Neural progenitor cell (in vitro differentiated cells): ENCODE data around the gene MTCL1. TPM values are rescaled to one million over a fixed set of nuclear protein-coding genes. Genes with fewer than 3 reads are reported as not detected.
A peak's percentile ranks its signal among the peaks of the same experiment; 100 is the strongest.

Experiments
- DNase-seq: peaks from one replicate; pipeline ENCODE4 v3.0.0-alpha.2; 2016; ENCODE audit warnings: low spot score
- H2AFZ ChIP-seq: fragments of 200-600 bp; sonication (generic); replicated peaks from 2 replicates; pipeline ENCODE4 v1.6.1; 2016; ENCODE audit warnings: antibody characterized with exemption
- H3F3A ChIP-seq: fragments of 200-600 bp; sonication (generic); 2 replicates; pipeline ENCODE4 v1.6.1; 2016; ENCODE audit warnings: antibody characterized with exemption, low read depth
- H3K27ac ChIP-seq: fragments of 200-600 bp; sonication (generic); 2 replicates; pipeline ENCODE4 v1.5.1; 2016; ENCODE audit warnings: mild to moderate bottlenecking
- H3K27me3 ChIP-seq: fragments of 200-600 bp; sonication (generic); 2 replicates; pipeline ENCODE4 v1.6.1; 2016; ENCODE audit warnings: mild to moderate bottlenecking, moderate library complexity
- H3K36me3 ChIP-seq: fragments of 200-600 bp; sonication (generic); 2 replicates; pipeline ENCODE4 v1.5.1; 2016
- H3K4me1 ChIP-seq: fragments of 200-600 bp; sonication (generic); 2 replicates; pipeline ENCODE4 v1.6.1; 2016; ENCODE audit warnings: mixed run types
- H3K4me2 ChIP-seq: fragments of 200-600 bp; sonication (generic); 2 replicates; pipeline ENCODE4 v1.6.1; 2016
- H3K4me3 ChIP-seq: fragments of 200-600 bp; sonication (generic); 2 replicates; pipeline ENCODE4 v1.5.1; 2016
- H3K79me2 ChIP-seq: fragments of 200-600 bp; sonication (generic); 2 replicates; pipeline ENCODE4 v1.6.1; 2016; ENCODE audit warnings: low read depth
- H3K9ac ChIP-seq: fragments of 200-600 bp; sonication (generic); 2 replicates; pipeline ENCODE4 v1.6.1; 2016
- H3K9me3 ChIP-seq: fragments of 200-600 bp; sonication (generic); 2 replicates; pipeline ENCODE4 v1.5.1; 2016; ENCODE audit warnings: low read depth
- H4K20me1 ChIP-seq: fragments of 200-600 bp; sonication (generic); 2 replicates; pipeline ENCODE4 v1.6.1; 2016; ENCODE audit warnings: low read depth
- H3K27ac Mint-ChIP-seq: 3 replicates; pipeline ENCODE4 v1.8.0; 2021; ENCODE audit warnings: mixed read lengths
- H3K27me3 Mint-ChIP-seq: 2 replicates; pipeline ENCODE4 v1.8.0; 2022; ENCODE audit warnings: low read depth, mild to moderate bottlenecking, inconsistent platforms, moderate library complexity, mixed read lengths; ENCODE audit not compliant: insufficient read depth
- H3K36me3 Mint-ChIP-seq: 3 replicates; pipeline ENCODE4 v1.8.0; 2021; ENCODE audit warnings: mixed read lengths
- H3K4me1 Mint-ChIP-seq: 3 replicates; pipeline ENCODE4 v1.8.0; 2021; ENCODE audit warnings: mixed read lengths
- H3K4me3 Mint-ChIP-seq: 3 replicates; pipeline ENCODE4 v1.8.0; 2021; ENCODE audit warnings: mild to moderate bottlenecking, moderate library complexity, mixed read lengths
- H3K9me3 Mint-ChIP-seq: 3 replicates; pipeline ENCODE4 v1.8.0; 2020; ENCODE audit warnings: mixed read lengths
- EZH2 ChIP-seq: fragments of 200-600 bp; sonication (generic); IDR thresholded peaks from 2 replicates; pipeline ENCODE4 v1.6.1; 2017; ENCODE audit warnings: antibody characterized with exemption, mild to moderate bottlenecking, moderate library complexity
- EZH2phosphoT487 ChIP-seq: fragments of 200-600 bp; sonication (generic); IDR thresholded peaks from 2 replicates; pipeline ENCODE4 v1.6.1; 2017; ENCODE audit warnings: antibody characterized with exemption
- total RNA-seq: library from RNA; depleted of rRNA; stranded (reverse); fragments of >200 nt; gene quantifications from 2 replicates; pipeline ENCODE4 v1.2.3, GENCODE V29; 2015; ENCODE audit warnings: low replicate concordance
- TF ChIP-seq, protein P1 (sequence below): fragments of 200-600 bp; sonication (generic); IDR thresholded peaks from 2 replicates; pipeline ENCODE4 v1.5.1; 2017; ENCODE audit warnings: antibody characterized with exemption, mild to moderate bottlenecking

Gene MTCL1
- total RNA-seq, 1 donor from 2014 or later: 36.9 TPM

DNA sequence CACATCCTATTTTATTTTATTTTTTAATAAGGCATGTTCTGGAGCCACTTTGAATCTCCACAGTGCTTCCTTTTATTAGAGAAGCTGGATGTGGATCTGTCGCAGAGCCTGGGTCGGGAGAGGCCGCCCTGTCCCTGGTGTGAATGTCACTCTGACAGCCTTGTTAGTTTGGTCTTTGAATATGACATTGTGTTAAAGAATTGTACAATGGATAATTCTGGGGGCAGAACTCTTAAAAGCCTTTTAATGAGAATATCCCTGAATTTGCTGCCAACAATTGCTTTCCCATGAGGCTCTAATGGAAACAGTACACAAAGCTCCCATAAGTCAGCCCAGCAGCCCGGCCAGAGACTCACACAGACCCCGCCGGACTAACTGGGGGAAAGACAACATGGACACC is 82.4 kb downstream of the MTCL1 start:
- Mint-ChIP-seq H3K36me3 (peaks cover 8% of the 10 kb centered on the region), H3K9me3 (no peaks in the 10 kb centered on the region), H3K27ac (no peak overlapping the region), H3K4me3 (no peak overlapping the region), H3K4me1 (peaks cover 34% of the 10 kb centered on the region), H3K27me3 (peaks cover 3% of the 10 kb centered on the region)
- no peaks in the 10 kb centered on the region for H3K36me3 ChIP-seq
- TF ChIP-seq, protein P1, sequence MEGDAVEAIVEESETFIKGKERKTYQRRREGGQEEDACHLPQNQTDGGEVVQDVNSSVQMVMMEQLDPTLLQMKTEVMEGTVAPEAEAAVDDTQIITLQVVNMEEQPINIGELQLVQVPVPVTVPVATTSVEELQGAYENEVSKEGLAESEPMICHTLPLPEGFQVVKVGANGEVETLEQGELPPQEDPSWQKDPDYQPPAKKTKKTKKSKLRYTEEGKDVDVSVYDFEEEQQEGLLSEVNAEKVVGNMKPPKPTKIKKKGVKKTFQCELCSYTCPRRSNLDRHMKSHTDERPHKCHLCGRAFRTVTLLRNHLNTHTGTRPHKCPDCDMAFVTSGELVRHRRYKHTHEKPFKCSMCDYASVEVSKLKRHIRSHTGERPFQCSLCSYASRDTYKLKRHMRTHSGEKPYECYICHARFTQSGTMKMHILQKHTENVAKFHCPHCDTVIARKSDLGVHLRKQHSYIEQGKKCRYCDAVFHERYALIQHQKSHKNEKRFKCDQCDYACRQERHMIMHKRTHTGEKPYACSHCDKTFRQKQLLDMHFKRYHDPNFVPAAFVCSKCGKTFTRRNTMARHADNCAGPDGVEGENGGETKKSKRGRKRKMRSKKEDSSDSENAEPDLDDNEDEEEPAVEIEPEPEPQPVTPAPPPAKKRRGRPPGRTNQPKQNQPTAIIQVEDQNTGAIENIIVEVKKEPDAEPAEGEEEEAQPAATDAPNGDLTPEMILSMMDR: no peak
- TF ChIP-seq EZH2 (no peak), EZH2phosphoT487 (no peak)
- no peak overlapping the region for H3K27ac ChIP-seq
- H3K9ac ChIP-seq: no peak overlapping the region
- H3K4me1 ChIP-seq: peaks cover 32% of the 10 kb centered on the region
- no peaks in the 10 kb centered on the region for H4K20me1 ChIP-seq
- no peak overlapping the region for H3K4me2 ChIP-seq
- no peaks in the 10 kb centered on the region for H3K27me3 ChIP-seq
- no peak for DNase-seq
- no peak overlapping the region for H2AFZ ChIP-seq
- H3K4me3 ChIP-seq: no peak overlapping the region
- H3K9me3 ChIP-seq: no peaks in the 10 kb centered on the region
- no peaks in the 10 kb centered on the region for H3F3A ChIP-seq
- no peaks in the 10 kb centered on the region for H3K79me2 ChIP-seq

DNA sequence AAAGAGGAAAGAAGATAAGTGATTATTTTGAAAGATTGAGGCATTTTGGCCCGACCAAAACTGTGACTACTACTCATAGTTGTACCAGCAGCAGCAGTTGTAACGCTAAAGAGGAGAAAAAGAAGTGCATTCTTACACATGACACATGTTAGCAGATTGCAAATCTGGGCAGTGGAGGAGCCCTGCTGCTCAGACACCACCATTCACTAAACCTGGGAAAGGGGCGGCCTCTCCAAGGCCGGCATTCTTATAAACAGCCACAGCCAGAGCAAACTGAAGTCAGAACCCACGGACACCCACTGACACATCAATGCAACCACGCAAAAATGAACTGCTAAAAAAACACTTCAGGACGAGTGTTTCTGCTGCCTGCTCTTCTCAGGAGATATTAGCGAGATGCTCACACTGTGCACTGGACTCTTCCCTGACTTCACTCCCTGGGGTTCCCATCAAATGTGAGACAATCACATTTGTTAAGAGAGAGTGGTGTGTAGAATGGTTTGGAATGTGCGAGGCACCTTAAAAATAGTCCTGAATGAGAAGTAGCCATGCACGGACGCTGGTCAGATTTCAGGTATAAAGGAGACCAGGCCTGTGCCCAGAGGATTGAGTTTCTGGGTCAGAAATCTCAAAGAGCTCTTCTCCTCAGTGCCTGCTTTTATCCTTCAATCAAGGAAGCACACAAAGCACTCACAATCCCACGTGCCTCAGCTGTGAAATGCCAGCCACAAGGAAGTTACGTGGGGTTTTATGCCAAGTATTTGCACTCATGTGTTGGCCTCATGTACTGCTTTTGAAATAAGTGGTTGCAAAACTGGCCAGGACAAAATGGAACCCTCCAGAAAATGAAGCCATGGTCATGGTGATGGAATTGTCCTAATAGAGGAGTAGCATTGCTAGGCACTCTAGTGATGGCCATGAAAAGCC is 83.4 kb downstream of the MTCL1 start:
- Histone ChIP-seq H3K4me3 (no peak overlapping the region), H3K27me3 (no peaks in the 10 kb centered on the region), H3K9me3 (no peaks in the 10 kb centered on the region), H3K4me2 (no peak overlapping the region), H3K9ac (no peak overlapping the region), H3K36me3 (no peaks in the 10 kb centered on the region), H3K4me1 (peaks cover 41% of the 10 kb centered on the region), H3K79me2 (no peaks in the 10 kb centered on the region), H3F3A (peaks cover 6% of the 10 kb centered on the region), H4K20me1 (no peaks in the 10 kb centered on the region), H3K27ac (peak overlapping the region; percentile 62), H2AFZ (no peak overlapping the region)
- H3K4me1 Mint-ChIP-seq: peaks cover 43% of the 10 kb centered on the region
- no peaks in the 10 kb centered on the region for H3K9me3 Mint-ChIP-seq
- no peak for DNase-seq
- peaks cover 8% of the 10 kb centered on the region for H3K36me3 Mint-ChIP-seq
- peak overlapping the region; percentile 88 for H3K27ac Mint-ChIP-seq
- TF ChIP-seq EZH2 (no peak), EZH2phosphoT487 (no peak)
- TF ChIP-seq, protein P1: no peak
- H3K27me3 Mint-ChIP-seq: peaks cover 3% of the 10 kb centered on the region
- H3K4me3 Mint-ChIP-seq: no peak overlapping the region

DNA sequence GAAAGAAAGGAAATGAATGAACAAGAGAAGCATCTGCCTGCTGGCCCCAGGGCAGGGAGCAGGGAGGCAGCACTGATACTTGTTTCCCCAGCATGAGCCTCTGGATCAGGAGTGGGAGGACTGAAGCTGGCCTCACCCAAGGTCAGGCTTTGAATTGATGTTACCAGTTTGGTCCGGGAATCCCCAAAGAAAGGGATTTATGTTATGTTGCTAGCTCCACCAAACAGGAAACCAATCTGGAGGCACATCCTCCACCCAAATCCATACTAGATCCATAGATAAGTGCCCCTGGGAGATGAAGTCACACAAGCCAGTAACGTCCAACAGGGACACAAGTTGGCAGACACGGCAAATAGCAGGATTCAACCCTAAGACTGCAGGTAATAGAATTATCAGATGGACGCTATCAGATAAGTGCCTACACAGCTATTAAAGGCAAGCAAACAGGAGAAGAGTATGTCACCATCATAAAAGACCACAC is 85.9 kb downstream of the MTCL1 start:
- no peaks in the 10 kb centered on the region for H3K36me3 ChIP-seq
- DNase-seq: no peak
- H3K27ac ChIP-seq: no peak overlapping the region
- no peak overlapping the region for H3K9ac ChIP-seq
- H3K36me3 Mint-ChIP-seq: no peaks in the 10 kb centered on the region
- peaks cover 65% of the 10 kb centered on the region for H3K4me1 Mint-ChIP-seq
- no peaks in the 10 kb centered on the region for H3K9me3 ChIP-seq
- H3K79me2 ChIP-seq: no peaks in the 10 kb centered on the region
- no peak overlapping the region for H3K4me3 ChIP-seq
- H2AFZ ChIP-seq: no peak overlapping the region
- no peaks in the 10 kb centered on the region for H3K9me3 Mint-ChIP-seq
- no peak overlapping the region for H3K4me3 Mint-ChIP-seq
- H4K20me1 ChIP-seq: no peaks in the 10 kb centered on the region
- no peak for TF ChIP-seq EZH2
- TF ChIP-seq, protein P1: no peak
- TF ChIP-seq EZH2phosphoT487: no peak
- no peak overlapping the region for H3K27ac Mint-ChIP-seq
- H3K4me1 ChIP-seq: peaks cover 47% of the 10 kb centered on the region
- H3F3A ChIP-seq: peaks cover 7% of the 10 kb centered on the region
- no peaks in the 10 kb centered on the region for H3K27me3 ChIP-seq
- H3K4me2 ChIP-seq: no peak overlapping the region
- no peaks in the 10 kb centered on the region for H3K27me3 Mint-ChIP-seq
